ENCODE measurements around the gene RANBP2. TPM values are rescaled to one million over a fixed set of nuclear protein-coding genes. Genes with fewer than 3 reads are reported as not detected.

Gene RANBP2
- total and polyA plus RNA-seq, 10 of the 15 experiments (the other 5 are each of a cell fraction or from before 2014, with no cell fraction given): 9.0 to 81.7 (median 28.3) TPM

DNA sequence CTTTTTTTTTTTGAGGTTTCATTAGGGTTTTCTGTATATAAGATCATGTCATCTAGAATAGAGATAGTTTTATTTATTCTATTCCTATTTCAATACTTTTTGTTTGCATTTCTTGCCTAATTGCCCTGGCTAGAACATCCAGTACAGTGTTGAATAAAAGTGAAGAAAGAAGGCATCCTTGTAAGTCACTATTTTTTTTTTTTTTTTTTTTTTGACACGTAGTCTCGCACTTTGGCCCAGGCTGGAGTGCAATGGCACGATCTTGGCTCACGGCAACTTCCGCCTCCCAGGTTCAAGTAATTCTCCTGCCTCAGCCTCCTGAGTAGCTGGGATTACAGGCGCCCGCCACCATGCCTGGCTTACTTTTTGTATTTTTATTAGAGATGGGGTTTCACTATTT lies 27.8 kb upstream of the RANBP2 start:
- no peaks in the 10 kb centered on the region for H3K27me3 ChIP-seq (replicated peaks in 1 of 2; ENCODE audit: control insufficient read depth in 2 of 2, insufficient read depth in 2 of 2, low read length in 1 of 2)
- ChIA-PET SMC1A (ENCODE audit: uncharacterized antibody, unreplicated experiment) (no interaction called here), POLR2A (no interaction called here), CTCF (no interaction called here), RAD21 (ENCODE audit: unreplicated experiment) (no interaction called here)
- TF ChIP-seq BCL11A (IDR thresholded peaks at IDR 0.05; ENCODE audit: low read depth, low read length) (no peak), TARDBP (IDR thresholded peaks at IDR 0.05; ENCODE audit: borderline replicate concordance) (no peak), HSF1 (IDR thresholded peaks at IDR 0.05; ENCODE audit: low read depth, low read length) (no peak), MYB (IDR thresholded peaks at IDR 0.05; ENCODE audit: borderline replicate concordance, low read depth, low read length) (no peak), NFYB (IDR thresholded peaks at IDR 0.05; ENCODE audit: insufficient read depth, low read depth, low read length) (no peak), HDAC6 (IDR thresholded peaks at IDR 0.05; ENCODE audit: unreplicated experiment) (no peak), EGR1 (IDR thresholded peaks at IDR 0.05; ENCODE audit: borderline replicate concordance in 1 of 2, low read depth in 2 of 2, low read length in 2 of 2) (no peak), CEBPB (IDR thresholded peaks at IDR 0.05; ENCODE audit: borderline replicate concordance in 1 of 2, low read depth in 2 of 2, low read length in 2 of 2) (no peak), RFX5 (IDR thresholded peaks at IDR 0.05; ENCODE audit: low read depth, low read length) (no peak), NFXL1 (IDR thresholded peaks at IDR 0.05; ENCODE audit: borderline replicate concordance) (no peak), GABPA (IDR thresholded peaks at IDR 0.05; ENCODE audit: low read depth) (no peak)
- no peak overlapping the region for H3K4me3 ChIP-seq
- no peaks in the 10 kb centered on the region for H3K79me2 ChIP-seq (ENCODE audit: control insufficient read depth, insufficient read depth, low read length)
- intact Hi-C loops (cut with micrococcal nuclease; ENCODE audit: unreplicated experiment): no loop called here
- no peaks in the 10 kb centered on the region for H4K20me1 ChIP-seq (ENCODE audit: control insufficient read depth, insufficient read depth)
- in situ Hi-C loops (cut with MboI): no loop called here
- no peak overlapping the region for H3K4me2 ChIP-seq (ENCODE audit: control insufficient read depth, insufficient read depth)
- no peak overlapping the region for H3K27ac ChIP-seq (ENCODE audit: control insufficient read depth, insufficient read depth)
- WGBS (ENCODE audit: insufficient coverage, insufficient replicate concordance, low lambda C conversion rate, missing lambda C conversion rate): 88% methylated on average over 5 of the region's 7 CpGs
- FAIRE-seq (no peak), DNase-seq (ENCODE audit: low read depth, low spot score) (no peak), ATAC-seq (no peak)
- H3K9ac ChIP-seq (ENCODE audit: control insufficient read depth, insufficient read depth, low read length): no peak overlapping the region
- no peaks in the 10 kb centered on the region for H3K36me3 ChIP-seq (ENCODE audit: control insufficient read depth in 2 of 2, insufficient read depth in 2 of 2, low read length in 1 of 2)
- no peak overlapping the region for H2AFZ ChIP-seq (ENCODE audit: control insufficient read depth, low read depth, low read length)
- H3K9me3 ChIP-seq (replicated peaks; ENCODE audit: control insufficient read depth, insufficient read depth, low read length): no peaks in the 10 kb centered on the region
- H3K4me1 ChIP-seq (ENCODE audit: control insufficient read depth, insufficient read depth, low read length): no peaks in the 10 kb centered on the region
- BruUV-seq (replicated peaks): no TSS peak

Measured in GM12878 (cell line).